Measurements from ENCODE around the gene MOB3A. TPM values are rescaled to one million over a fixed set of nuclear protein-coding genes. Genes with fewer than 3 reads are reported as not detected.

Gene MOB3A
- total RNA-seq, 6 donors from 2014 or later: 35.4 to 107 (median 60.7) TPM

DNA sequence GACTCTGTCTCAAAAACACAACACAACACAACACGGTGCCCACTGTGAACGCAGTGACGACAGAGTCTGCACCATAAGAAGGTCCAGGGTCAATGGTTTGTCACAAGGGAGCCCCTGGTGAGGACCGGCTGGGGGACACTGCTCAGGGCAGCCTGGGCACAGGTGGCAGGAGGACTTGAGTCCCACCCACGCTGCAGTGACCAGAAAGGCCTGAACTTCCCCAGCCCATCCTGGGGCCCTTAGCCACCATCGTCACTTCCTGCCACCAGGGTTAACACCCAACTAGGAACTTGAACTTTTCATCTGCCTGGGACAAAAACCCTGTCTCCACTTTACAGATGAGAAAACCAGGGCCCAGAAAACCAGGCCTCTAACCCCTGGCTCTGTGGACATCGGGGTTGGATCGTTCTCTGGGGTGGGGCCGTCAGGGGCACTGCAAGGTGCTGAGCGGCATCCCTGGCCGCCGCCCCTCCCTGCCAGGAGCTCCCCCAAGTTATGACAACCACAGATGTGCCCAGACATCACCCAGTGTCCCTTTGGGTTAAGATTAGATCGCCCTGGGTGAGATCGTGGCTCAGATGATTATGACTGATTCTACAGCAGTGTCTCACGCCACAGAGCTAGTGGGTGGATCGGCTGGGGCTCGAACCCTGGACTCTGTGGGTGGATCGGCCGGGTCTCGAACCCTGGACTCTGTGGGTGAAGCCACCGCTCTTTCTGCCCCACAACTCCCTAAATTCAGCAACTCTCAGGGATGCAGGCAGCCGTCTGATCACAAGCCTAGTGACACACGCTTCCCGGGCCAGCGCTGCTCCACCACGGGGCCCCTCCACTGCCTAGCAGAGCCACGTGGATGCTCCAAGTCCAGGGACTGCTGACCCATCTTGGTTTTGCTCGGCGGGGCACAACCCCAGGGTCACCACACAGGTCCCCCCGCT, 14.0 kb downstream of the MOB3A start:
- H3K27me3 ChIP-seq: no peaks in the 10 kb centered on the region
- WGBS, 2 donors: 77 to 82% methylated on average over 19 to 29 of the region's 30 CpGs
- peak; percentile 53 to 78 for DNase-seq
- peaks cover 16 to 73% (median 47%) of the 10 kb centered on the region in 4 donors for H3K36me3 ChIP-seq
- peaks cover 35 to 69% (median 45%) of the 10 kb centered on the region in 4 donors for H3K4me1 ChIP-seq
- peak; percentile 27 to 66 for ATAC-seq (ENCODE audit: low FRiP score in 2 of 2)
- no peaks in the 10 kb centered on the region for H3K9me3 ChIP-seq
- peak overlapping the region; percentile 85 to 96 (median 90) for H3K27ac ChIP-seq
- TF ChIP-seq EP300 (IDR thresholded peaks at IDR 0.05) (no peak), POLR2AphosphoS5 (IDR thresholded peaks at IDR 0.05) (peak in 1 of 2 donors; percentile 18), POLR2A (IDR thresholded peaks at IDR 0.05) (peak in 1 of 4 donors; percentile 16)
- TF ChIP-seq, protein P1, sequence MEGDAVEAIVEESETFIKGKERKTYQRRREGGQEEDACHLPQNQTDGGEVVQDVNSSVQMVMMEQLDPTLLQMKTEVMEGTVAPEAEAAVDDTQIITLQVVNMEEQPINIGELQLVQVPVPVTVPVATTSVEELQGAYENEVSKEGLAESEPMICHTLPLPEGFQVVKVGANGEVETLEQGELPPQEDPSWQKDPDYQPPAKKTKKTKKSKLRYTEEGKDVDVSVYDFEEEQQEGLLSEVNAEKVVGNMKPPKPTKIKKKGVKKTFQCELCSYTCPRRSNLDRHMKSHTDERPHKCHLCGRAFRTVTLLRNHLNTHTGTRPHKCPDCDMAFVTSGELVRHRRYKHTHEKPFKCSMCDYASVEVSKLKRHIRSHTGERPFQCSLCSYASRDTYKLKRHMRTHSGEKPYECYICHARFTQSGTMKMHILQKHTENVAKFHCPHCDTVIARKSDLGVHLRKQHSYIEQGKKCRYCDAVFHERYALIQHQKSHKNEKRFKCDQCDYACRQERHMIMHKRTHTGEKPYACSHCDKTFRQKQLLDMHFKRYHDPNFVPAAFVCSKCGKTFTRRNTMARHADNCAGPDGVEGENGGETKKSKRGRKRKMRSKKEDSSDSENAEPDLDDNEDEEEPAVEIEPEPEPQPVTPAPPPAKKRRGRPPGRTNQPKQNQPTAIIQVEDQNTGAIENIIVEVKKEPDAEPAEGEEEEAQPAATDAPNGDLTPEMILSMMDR (IDR thresholded peaks at IDR 0.05): peak in 1 of 6 experiments; percentile 11
- peak overlapping the region in 2 of 4 donors; percentile 45 to 51 for H3K4me3 ChIP-seq

DNA sequence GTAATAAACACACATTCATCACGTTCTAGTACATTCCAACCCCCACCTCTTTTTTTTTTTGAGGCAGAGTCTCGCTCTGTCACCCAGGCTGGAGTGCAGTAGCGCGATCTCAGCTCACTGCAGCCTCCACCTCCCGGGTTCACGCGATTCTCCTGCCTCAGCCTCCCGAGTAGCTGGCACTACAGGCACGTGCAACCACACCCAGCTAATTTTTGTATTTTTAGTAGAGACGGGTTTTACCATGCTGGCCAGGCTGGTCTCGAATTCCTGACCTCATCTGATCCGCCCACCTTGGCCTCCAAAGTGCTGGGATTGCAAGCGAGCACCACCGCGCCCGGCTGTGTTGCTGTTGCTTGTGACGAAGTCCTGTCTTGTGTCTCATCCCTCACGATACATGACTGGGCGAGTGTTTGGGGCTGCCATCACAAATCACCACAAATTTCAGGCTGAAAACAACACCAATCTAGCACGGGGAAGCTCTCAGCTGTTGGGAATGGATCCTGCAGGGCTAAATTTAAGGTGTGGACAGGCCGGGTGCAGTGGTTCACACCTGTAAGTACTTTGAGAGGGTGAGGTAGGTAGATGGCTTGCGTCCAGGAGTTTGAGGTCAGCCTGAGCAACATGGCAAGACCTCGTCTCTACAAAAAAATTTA, 15.7 kb downstream of the MOB3A start:
- 83 to 85% methylated on average over 23 of the region's 23 CpGs for WGBS, 2 donors
- Histone ChIP-seq H3K4me3 (no peak overlapping the region), H3K27me3 (no peaks in the 10 kb centered on the region), H3K27ac (peak overlapping the region in 3 of 4 donors; percentile 85 to 96 (median 89)), H3K9me3 (no peaks in the 10 kb centered on the region), H3K36me3 (peaks cover 26 to 90% (median 61%) of the 10 kb centered on the region in 4 donors), H3K4me1 (peaks cover 22 to 54% (median 31%) of the 10 kb centered on the region in 4 donors)
- ATAC-seq (ENCODE audit: low FRiP score in 2 of 2): no peak
- TF ChIP-seq POLR2A (IDR thresholded peaks at IDR 0.05) (no peak), POLR2AphosphoS5 (IDR thresholded peaks at IDR 0.05) (no peak), EP300 (IDR thresholded peaks at IDR 0.05) (no peak)
- TF ChIP-seq, protein P1 (IDR thresholded peaks at IDR 0.05): no peak
- peak; percentile 20 to 58 for DNase-seq

DNA sequence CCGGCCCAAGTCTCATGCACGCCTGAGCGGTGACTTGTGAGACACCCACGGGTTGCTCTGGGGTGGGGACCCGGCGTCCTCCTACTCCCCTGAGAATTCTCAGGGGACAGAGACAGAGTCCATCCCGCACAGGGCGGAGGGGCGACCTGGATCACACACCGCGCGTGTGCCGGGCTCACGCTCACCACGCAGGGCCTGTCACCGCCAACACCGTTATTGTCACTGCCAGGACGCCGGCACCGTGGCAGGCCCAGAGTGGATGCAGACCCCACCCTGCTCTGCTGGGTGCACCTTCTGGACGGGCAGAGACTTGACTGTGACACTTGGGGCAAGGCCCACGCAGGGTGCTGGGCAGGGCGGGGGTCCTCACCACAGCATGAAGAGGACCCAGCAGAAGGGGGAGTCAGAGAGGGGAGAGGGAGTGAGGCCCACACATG, 16.2 kb downstream of the MOB3A start:
- Histone ChIP-seq H3K36me3 (peaks cover 26 to 94% (median 66%) of the 10 kb centered on the region in 4 donors), H3K4me1 (peaks cover 22 to 49% (median 26%) of the 10 kb centered on the region in 4 donors), H3K27me3 (no peaks in the 10 kb centered on the region), H3K9me3 (no peaks in the 10 kb centered on the region), H3K4me3 (no peak overlapping the region), H3K27ac (peak overlapping the region in 1 of 4 donors; percentile 96)
- TF ChIP-seq POLR2AphosphoS5 (IDR thresholded peaks at IDR 0.05) (no peak), EP300 (IDR thresholded peaks at IDR 0.05) (no peak), POLR2A (IDR thresholded peaks at IDR 0.05) (no peak)
- TF ChIP-seq, protein P1 (IDR thresholded peaks at IDR 0.05): no peak
- no peak for ATAC-seq (ENCODE audit: low FRiP score in 2 of 2)
- peak in 1 of 2 donors; percentile 72 for DNase-seq
- WGBS, 2 donors: 95 to 100% methylated on average over 1 to 18 of the region's 23 CpGs

GRCh38 chr19:2079076-2079864, 16.9 kb downstream of the MOB3A start:
- TF ChIP-seq POLR2AphosphoS5 (IDR thresholded peaks at IDR 0.05): no peak
- no peak for TF ChIP-seq EP300 (IDR thresholded peaks at IDR 0.05)
- TF ChIP-seq, protein P1 (IDR thresholded peaks at IDR 0.05): no peak
- peaks cover 20 to 43% (median 22%) of the 10 kb centered on the region in 4 donors for H3K4me1 ChIP-seq
- H3K27ac ChIP-seq: no peak overlapping the region
- WGBS, 2 donors: 89 to 95% methylated on average over 17 to 32 of the region's 32 CpGs
- H3K36me3 ChIP-seq: peaks cover 26 to 94% (median 68%) of the 10 kb centered on the region in 4 donors
- peak in 1 of 2 donors; percentile 65 for DNase-seq
- H3K9me3 ChIP-seq: no peaks in the 10 kb centered on the region
- H3K4me3 ChIP-seq: no peak overlapping the region
- ATAC-seq (ENCODE audit: low FRiP score in 2 of 2): no peak
- no peaks in the 10 kb centered on the region for H3K27me3 ChIP-seq

Measured in upper lobe of left lung (tissue), 6 donors.